ENCODE measurements around the gene NXNL1. TPM values are rescaled to one million over a fixed set of nuclear protein-coding genes. Genes with fewer than 3 reads are reported as not detected.

The NXNL1 gene
- total RNA-seq, 1 donor = not detected

DNA sequence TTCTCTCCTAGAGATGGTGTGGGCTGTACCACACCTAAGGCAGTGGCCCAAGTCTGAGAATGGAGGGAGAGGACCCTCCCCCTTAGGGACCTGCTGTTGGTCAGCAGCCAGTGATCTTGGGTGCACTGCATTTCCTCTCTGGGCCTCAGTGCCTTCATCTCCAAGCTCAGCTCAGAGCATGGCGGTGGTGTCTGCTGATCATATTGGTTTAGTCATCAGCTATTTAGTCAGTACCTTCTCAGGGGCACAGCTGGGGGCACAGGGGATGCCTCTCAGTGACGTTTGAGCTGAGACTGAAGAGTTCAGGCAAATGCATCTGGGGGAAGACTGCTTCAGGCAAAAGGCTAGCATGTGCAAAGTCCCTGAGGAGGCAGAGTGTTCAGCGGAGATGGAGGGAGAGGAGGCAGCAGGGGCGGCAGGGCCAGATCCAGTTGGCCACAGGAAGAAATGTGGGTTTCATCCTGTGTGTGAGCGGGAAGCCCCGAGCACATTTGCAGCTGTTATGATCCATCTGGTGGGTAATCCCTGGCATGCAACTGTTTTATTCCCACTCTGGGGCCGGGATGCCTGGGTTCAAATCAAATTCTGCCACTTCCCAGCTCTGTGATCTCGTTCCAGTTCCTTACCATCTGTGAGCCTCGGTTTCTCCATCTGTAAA is 35.0 kb upstream of the NXNL1 start:
- TF ChIP-seq, protein P1, sequence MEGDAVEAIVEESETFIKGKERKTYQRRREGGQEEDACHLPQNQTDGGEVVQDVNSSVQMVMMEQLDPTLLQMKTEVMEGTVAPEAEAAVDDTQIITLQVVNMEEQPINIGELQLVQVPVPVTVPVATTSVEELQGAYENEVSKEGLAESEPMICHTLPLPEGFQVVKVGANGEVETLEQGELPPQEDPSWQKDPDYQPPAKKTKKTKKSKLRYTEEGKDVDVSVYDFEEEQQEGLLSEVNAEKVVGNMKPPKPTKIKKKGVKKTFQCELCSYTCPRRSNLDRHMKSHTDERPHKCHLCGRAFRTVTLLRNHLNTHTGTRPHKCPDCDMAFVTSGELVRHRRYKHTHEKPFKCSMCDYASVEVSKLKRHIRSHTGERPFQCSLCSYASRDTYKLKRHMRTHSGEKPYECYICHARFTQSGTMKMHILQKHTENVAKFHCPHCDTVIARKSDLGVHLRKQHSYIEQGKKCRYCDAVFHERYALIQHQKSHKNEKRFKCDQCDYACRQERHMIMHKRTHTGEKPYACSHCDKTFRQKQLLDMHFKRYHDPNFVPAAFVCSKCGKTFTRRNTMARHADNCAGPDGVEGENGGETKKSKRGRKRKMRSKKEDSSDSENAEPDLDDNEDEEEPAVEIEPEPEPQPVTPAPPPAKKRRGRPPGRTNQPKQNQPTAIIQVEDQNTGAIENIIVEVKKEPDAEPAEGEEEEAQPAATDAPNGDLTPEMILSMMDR (IDR thresholded peaks at IDR 0.05; ENCODE audit: extremely low read depth, low read depth, low read length) = no peak

DNA sequence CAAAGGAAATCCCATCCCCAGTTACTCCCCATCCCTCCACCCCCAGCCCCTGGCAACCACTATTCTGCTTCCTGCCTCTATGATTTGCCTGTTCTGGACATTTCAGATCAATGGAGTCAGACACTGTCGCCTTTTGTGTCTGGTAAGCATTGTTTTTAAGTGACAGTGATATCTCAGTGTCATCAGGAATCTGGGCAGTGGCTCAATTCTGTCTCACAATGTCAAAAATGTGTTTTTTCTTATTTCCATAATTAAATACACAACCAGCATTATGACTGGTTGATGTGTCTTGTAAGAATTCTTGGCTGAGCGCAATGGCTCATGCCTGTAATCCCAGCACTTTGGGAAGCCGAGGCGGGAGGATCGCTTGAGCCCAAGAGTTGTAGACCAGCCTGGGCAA is 30.6 kb upstream of the NXNL1 start:
- H3K4me3 ChIP-seq (ENCODE audit: insufficient read depth, low read length) = no peak overlapping the region
- peaks cover 12% of the 10 kb centered on the region for H4K20me1 ChIP-seq (ENCODE audit: insufficient read depth, low read length)
- H3K9me3 ChIP-seq (ENCODE audit: low read depth, low read length) = no peaks in the 10 kb centered on the region
- peaks cover 5% of the 10 kb centered on the region for H3K36me3 ChIP-seq (ENCODE audit: insufficient read depth, low read length)
- no peak overlapping the region for H2AFZ ChIP-seq (ENCODE audit: low read length)
- H3K4me2 ChIP-seq (ENCODE audit: insufficient read depth, low read length) = no peak overlapping the region
- TF ChIP-seq, protein P1 (IDR thresholded peaks at IDR 0.05; ENCODE audit: extremely low read depth, low read depth, low read length) = no peak
- H3K79me2 ChIP-seq (ENCODE audit: insufficient read depth, low read length) = no peaks in the 10 kb centered on the region
- H3K27me3 ChIP-seq (ENCODE audit: insufficient read depth, low read length) = no peaks in the 10 kb centered on the region
- peak; percentile 23 for DNase-seq (ENCODE audit: insufficient read length, low spot score, missing footprints)
- H3K4me1 ChIP-seq (ENCODE audit: insufficient read depth, low read length) = no peaks in the 10 kb centered on the region
- no peak overlapping the region for H3K27ac ChIP-seq (ENCODE audit: low read depth, low read length)

More for the DNA sequence above, 35.0 kb upstream of the NXNL1 start:
- peaks cover 12% of the 10 kb centered on the region for H3K4me1 ChIP-seq (ENCODE audit: insufficient read depth, low read length)
- H3K36me3 ChIP-seq (ENCODE audit: insufficient read depth, low read length) = peaks cover 19% of the 10 kb centered on the region
- no peak overlapping the region for H3K27ac ChIP-seq (ENCODE audit: low read depth, low read length)
- peak; percentile 67 for DNase-seq (ENCODE audit: insufficient read length, low spot score, missing footprints)
- no peak overlapping the region for H3K4me2 ChIP-seq (ENCODE audit: insufficient read depth, low read length)
- no peak overlapping the region for H2AFZ ChIP-seq (ENCODE audit: low read length)
- H3K4me3 ChIP-seq (ENCODE audit: insufficient read depth, low read length) = no peak overlapping the region
- no peaks in the 10 kb centered on the region for H3K27me3 ChIP-seq (ENCODE audit: insufficient read depth, low read length)
- H3K9me3 ChIP-seq (ENCODE audit: low read depth, low read length) = no peaks in the 10 kb centered on the region
- H4K20me1 ChIP-seq (ENCODE audit: insufficient read depth, low read length) = peaks cover 10% of the 10 kb centered on the region
- peaks cover 12% of the 10 kb centered on the region for H3K79me2 ChIP-seq (ENCODE audit: insufficient read depth, low read length)

DNA sequence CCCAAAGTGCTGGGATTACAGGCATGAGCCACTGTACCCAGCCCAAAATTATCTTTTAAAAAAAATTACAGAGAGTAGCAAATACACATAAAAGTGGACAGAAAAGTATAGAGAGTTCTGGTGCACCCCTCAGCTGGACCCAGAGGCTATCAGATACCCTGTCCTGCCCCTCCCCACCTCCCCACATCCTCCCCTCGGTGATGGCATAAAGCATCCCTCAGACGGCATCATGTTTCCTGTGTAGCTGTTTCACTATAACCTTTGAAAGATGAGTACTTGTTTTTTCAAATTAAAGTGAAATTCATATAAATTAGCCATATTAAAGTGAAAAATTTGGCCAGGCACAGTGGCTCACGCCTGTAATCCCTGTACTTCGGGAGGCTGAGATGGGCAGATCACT is 29.7 kb upstream of the NXNL1 start:
- no peaks in the 10 kb centered on the region for H3K9me3 ChIP-seq (ENCODE audit: low read depth, low read length)
- H3K4me2 ChIP-seq (ENCODE audit: insufficient read depth, low read length) = no peak overlapping the region
- H3K27ac ChIP-seq (ENCODE audit: low read depth, low read length) = no peak overlapping the region
- no peak overlapping the region for H2AFZ ChIP-seq (ENCODE audit: low read length)
- H3K4me1 ChIP-seq (ENCODE audit: insufficient read depth, low read length) = no peaks in the 10 kb centered on the region
- H4K20me1 ChIP-seq (ENCODE audit: insufficient read depth, low read length) = peaks cover 5% of the 10 kb centered on the region
- DNase-seq (ENCODE audit: insufficient read length, low spot score, missing footprints) = peak; percentile 22
- TF ChIP-seq, protein P1 (IDR thresholded peaks at IDR 0.05; ENCODE audit: extremely low read depth, low read depth, low read length) = no peak
- H3K4me3 ChIP-seq (ENCODE audit: insufficient read depth, low read length) = no peak overlapping the region
- no peaks in the 10 kb centered on the region for H3K27me3 ChIP-seq (ENCODE audit: insufficient read depth, low read length)
- H3K36me3 ChIP-seq (ENCODE audit: insufficient read depth, low read length) = peaks cover 5% of the 10 kb centered on the region
- H3K79me2 ChIP-seq (ENCODE audit: insufficient read depth, low read length) = peaks cover 3% of the 10 kb centered on the region

DNA sequence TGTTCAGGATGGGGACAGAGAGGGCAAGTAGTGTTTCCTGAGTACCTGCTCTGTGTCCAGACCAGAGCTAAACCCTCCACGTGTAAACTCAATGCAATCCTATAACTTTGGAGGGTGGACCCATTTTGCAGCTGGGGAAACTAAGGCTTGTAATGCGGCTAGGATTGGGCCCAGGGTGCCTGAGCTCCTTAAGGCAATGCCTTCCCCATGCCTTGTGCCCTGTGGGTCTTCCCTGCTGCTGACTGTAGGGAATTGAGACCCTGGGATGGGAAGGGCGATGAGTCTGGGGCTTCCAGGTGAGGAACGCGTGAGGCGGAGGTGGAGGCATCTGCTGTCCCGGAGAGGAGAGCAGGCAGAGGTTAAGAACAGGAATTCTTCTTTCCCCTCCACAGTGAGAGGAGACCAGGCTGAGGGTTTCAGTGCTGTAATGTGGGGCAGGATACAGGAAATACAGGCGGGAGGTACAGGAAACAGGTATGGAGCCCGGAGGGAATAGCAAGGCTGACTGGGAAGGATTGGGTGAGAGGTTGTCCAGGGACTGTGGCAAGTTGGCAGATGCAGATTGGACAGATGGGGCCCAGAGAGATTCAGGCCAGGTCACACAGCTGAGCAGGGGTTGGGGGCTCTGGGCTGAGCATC is 28.8 kb upstream of the NXNL1 start:
- Histone ChIP-seq H3K4me2 (ENCODE audit: insufficient read depth, low read length) (no peak overlapping the region), H4K20me1 (ENCODE audit: insufficient read depth, low read length) (peaks cover 8% of the 10 kb centered on the region), H3K27me3 (ENCODE audit: insufficient read depth, low read length) (no peaks in the 10 kb centered on the region), H2AFZ (ENCODE audit: low read length) (no peak overlapping the region), H3K36me3 (ENCODE audit: insufficient read depth, low read length) (peaks cover 5% of the 10 kb centered on the region), H3K4me1 (ENCODE audit: insufficient read depth, low read length) (no peaks in the 10 kb centered on the region), H3K9me3 (ENCODE audit: low read depth, low read length) (no peaks in the 10 kb centered on the region), H3K79me2 (ENCODE audit: insufficient read depth, low read length) (peaks cover 5% of the 10 kb centered on the region), H3K27ac (ENCODE audit: low read depth, low read length) (no peak overlapping the region), H3K4me3 (ENCODE audit: insufficient read depth, low read length) (no peak overlapping the region)
- TF ChIP-seq, protein P1 (IDR thresholded peaks at IDR 0.05; ENCODE audit: extremely low read depth, low read depth, low read length) = no peak
- peak; percentile 42 for DNase-seq (ENCODE audit: insufficient read length, low spot score, missing footprints)
